ENCODE data around the gene JPH4. TPM values are rescaled to one million over a fixed set of nuclear protein-coding genes. Genes with fewer than 3 reads are reported as not detected.
"Not testable (repeated sequence)": the region's sequence is repeated elsewhere in the genome, so short reads cannot be mapped to it uniquely, and the experiment has no call there.

Gene JPH4
- total RNA-seq, 1 donor from 2014 or later, result 0.20 TPM

DNA sequence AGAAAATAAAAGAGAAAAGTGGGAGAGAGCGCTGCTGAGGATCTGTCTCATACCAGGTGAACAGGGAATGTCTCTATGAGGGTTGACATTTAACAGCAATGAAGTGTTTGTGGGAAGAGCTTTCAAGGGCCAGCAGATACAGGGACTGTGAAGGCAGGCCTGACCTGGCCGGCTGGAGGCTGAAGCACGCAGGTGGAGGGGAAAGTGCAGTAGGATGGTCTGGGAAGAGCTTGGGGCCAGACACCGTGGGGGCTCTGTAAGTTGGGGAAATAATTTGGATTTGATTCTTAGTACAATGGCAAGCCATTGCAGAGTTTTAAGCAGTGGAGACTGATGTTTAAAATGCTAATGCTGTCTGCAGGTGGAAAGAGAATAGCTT lies 33.8 kb upstream of the JPH4 start:
- Mint-ChIP-seq H3K27me3 (ENCODE audit: low read depth) (peaks cover 37% of the 10 kb centered on the region), H3K4me1 (ENCODE audit: low read depth) (no peaks in the 10 kb centered on the region), H3K36me3 (ENCODE audit: low read depth) (no peaks in the 10 kb centered on the region), H3K9me3 (ENCODE audit: low read depth) (no peaks in the 10 kb centered on the region), H3K4me3 (ENCODE audit: unreplicated experiment) (no peak overlapping the region), H3K27ac (ENCODE audit: unreplicated experiment) (no peak overlapping the region)
- TF ChIP-seq, protein P1, sequence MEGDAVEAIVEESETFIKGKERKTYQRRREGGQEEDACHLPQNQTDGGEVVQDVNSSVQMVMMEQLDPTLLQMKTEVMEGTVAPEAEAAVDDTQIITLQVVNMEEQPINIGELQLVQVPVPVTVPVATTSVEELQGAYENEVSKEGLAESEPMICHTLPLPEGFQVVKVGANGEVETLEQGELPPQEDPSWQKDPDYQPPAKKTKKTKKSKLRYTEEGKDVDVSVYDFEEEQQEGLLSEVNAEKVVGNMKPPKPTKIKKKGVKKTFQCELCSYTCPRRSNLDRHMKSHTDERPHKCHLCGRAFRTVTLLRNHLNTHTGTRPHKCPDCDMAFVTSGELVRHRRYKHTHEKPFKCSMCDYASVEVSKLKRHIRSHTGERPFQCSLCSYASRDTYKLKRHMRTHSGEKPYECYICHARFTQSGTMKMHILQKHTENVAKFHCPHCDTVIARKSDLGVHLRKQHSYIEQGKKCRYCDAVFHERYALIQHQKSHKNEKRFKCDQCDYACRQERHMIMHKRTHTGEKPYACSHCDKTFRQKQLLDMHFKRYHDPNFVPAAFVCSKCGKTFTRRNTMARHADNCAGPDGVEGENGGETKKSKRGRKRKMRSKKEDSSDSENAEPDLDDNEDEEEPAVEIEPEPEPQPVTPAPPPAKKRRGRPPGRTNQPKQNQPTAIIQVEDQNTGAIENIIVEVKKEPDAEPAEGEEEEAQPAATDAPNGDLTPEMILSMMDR (IDR thresholded peaks at IDR 0.05), result no peak
- no peak for DNase-seq (ENCODE audit: low spot score)

DNA sequence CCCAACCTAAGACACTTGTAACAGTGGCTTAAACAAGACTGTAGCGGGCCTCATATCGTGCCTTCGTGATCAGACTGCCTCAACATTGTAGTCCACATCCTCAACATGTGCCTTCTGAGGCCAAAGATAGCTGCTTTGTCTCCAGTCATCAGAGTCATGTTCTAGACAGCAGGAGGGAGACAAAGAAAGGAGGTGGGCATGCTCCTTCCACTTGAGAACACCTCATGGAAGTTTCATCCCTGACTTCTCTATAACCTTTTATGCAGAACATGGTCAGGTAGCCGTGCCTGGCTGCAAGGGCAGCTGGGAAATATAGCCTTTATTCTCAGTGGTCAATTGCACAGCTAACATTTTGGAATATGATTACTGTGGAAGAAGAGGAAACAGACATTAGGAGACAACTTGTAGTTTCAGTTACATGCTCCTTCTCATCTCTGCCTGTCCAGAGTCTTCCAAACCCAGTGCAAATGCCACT lies 32.3 kb upstream of the JPH4 start:
- TF ChIP-seq, protein P1 (IDR thresholded peaks at IDR 0.05), result no peak
- H3K4me1 Mint-ChIP-seq (ENCODE audit: low read depth), result peaks cover 6% of the 10 kb centered on the region
- H3K27me3 Mint-ChIP-seq (ENCODE audit: low read depth), result peaks cover 37% of the 10 kb centered on the region
- H3K27ac Mint-ChIP-seq (ENCODE audit: unreplicated experiment), result no peak overlapping the region
- DNase-seq (ENCODE audit: low spot score), result no peak
- H3K4me3 Mint-ChIP-seq (ENCODE audit: unreplicated experiment), result no peak overlapping the region
- no peaks in the 10 kb centered on the region for H3K36me3 Mint-ChIP-seq (ENCODE audit: low read depth)
- H3K9me3 Mint-ChIP-seq (ENCODE audit: low read depth), result no peaks in the 10 kb centered on the region

DNA sequence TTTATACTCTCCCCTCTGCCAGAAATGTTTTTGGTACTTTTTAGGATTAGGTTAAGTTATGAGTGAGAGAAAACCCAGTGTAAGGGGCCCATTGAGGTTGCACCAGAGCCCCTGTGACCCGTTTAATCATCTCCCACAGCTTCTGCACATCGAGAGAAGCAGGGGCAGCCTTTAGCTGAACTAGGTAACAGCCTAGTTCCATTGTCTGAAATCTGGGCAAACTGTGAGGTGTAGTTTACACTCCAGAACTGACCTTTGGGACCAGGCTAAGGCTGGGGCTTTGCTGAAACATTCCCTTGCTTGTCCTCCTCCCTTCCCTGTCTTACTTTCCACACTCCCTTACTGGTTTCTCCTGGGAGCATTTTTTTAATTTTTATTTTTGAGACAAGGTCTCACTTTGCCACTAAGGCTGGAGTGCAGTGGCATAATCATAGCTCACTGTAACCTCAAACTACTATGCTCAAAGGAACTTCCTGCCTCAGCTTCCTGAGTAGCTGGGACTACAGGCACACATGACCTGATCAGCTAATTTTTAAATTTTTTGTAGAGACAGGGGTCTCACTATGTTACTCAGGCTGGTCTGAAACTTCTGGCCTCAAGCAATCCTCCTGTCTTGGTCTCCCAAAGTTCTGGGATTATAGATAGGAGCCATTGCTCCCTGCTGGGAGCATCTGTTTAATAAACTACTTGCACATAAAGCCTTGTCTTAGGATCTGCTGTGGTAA lies 31.7 kb upstream of the JPH4 start:
- DNase-seq (ENCODE audit: low spot score), result no peak
- Mint-ChIP-seq H3K27ac (ENCODE audit: unreplicated experiment) (no peak overlapping the region), H3K36me3 (ENCODE audit: low read depth) (no peaks in the 10 kb centered on the region), H3K4me3 (ENCODE audit: unreplicated experiment) (no peak overlapping the region), H3K9me3 (ENCODE audit: low read depth) (no peaks in the 10 kb centered on the region), H3K27me3 (ENCODE audit: low read depth) (peaks cover 32% of the 10 kb centered on the region), H3K4me1 (ENCODE audit: low read depth) (peaks cover 9% of the 10 kb centered on the region)
- TF ChIP-seq, protein P1 (IDR thresholded peaks at IDR 0.05), result no peak

DNA sequence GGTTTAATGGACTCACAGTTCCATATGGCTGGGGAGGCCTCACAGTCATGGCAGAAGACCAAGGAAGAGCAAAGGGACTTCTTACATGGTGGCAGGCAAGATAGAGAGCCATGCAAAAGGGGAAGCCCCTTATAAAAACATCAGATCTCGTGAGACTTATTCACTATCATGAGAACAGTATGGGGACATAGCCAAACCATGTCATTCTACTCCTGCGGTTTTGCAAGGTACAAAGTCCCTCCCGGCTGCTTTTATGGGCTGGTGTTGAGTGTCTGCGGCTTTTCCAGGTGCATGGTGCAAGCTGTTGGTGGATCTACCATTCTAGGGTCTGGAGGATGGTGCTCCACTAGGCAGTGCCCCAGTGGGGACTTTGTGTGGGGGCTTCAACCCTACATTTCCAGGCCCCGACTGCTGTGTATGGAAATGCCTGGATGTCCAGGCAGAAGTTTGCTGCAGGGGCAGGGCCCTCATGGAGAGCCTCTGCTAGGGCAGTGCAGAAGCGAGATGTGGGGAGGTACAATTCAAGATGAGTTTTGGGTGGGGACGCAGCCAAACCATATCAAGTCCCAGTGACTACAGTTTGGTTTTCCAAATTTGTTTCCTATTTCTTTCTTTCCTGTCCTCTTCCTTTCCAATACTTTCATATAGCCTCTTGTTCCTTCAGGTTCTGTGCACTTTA lies 31.0 kb upstream of the JPH4 start:
- H3K27me3 Mint-ChIP-seq (ENCODE audit: low read depth), result peaks cover 27% of the 10 kb centered on the region
- not testable (repeated sequence) for H3K9me3 Mint-ChIP-seq (ENCODE audit: low read depth); H3K27ac Mint-ChIP-seq (ENCODE audit: unreplicated experiment); H3K4me3 Mint-ChIP-seq (ENCODE audit: unreplicated experiment); DNase-seq (ENCODE audit: low spot score); H3K4me1 Mint-ChIP-seq (ENCODE audit: low read depth); H3K36me3 Mint-ChIP-seq (ENCODE audit: low read depth)

DNA sequence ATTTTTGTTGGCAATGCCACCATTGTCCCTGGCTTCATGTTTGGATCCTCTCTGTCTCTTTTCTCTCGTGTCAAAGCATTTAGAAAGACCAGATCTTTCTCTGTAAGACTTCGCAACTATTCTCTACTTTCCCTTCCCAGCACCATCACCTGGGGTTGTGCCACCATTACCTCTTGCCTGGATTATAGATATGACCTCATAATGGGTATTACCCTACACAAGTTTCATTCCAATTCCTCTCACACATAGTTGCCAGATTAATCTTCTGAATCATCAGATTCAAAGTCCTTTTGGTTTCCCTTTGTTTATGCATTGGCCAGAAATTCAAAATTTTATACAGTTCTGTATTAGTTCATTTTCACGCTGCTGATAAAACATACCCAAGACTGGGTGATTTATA lies 30.4 kb upstream of the JPH4 start:
- no peak for DNase-seq (ENCODE audit: low spot score)
- TF ChIP-seq, protein P1 (IDR thresholded peaks at IDR 0.05), result no peak
- H3K4me3 Mint-ChIP-seq (ENCODE audit: unreplicated experiment), result no peak overlapping the region
- no peaks in the 10 kb centered on the region for H3K36me3 Mint-ChIP-seq (ENCODE audit: low read depth)
- peaks cover 24% of the 10 kb centered on the region for H3K27me3 Mint-ChIP-seq (ENCODE audit: low read depth)
- H3K27ac Mint-ChIP-seq (ENCODE audit: unreplicated experiment), result no peak overlapping the region
- H3K9me3 Mint-ChIP-seq (ENCODE audit: low read depth), result no peaks in the 10 kb centered on the region
- H3K4me1 Mint-ChIP-seq (ENCODE audit: low read depth), result peaks cover 9% of the 10 kb centered on the region
